Ammon's horn (tissue), 1 donor: ENCODE data around the gene QPCT.
A peak's percentile ranks its signal among the peaks of the same experiment; 100 is the strongest.

Source experiments
- DNase-seq: peaks from one replicate; pipeline ENCODE4 v3.0.0-alpha.2; 2016; ENCODE audit warnings: low spot score

Gene QPCT

DNA sequence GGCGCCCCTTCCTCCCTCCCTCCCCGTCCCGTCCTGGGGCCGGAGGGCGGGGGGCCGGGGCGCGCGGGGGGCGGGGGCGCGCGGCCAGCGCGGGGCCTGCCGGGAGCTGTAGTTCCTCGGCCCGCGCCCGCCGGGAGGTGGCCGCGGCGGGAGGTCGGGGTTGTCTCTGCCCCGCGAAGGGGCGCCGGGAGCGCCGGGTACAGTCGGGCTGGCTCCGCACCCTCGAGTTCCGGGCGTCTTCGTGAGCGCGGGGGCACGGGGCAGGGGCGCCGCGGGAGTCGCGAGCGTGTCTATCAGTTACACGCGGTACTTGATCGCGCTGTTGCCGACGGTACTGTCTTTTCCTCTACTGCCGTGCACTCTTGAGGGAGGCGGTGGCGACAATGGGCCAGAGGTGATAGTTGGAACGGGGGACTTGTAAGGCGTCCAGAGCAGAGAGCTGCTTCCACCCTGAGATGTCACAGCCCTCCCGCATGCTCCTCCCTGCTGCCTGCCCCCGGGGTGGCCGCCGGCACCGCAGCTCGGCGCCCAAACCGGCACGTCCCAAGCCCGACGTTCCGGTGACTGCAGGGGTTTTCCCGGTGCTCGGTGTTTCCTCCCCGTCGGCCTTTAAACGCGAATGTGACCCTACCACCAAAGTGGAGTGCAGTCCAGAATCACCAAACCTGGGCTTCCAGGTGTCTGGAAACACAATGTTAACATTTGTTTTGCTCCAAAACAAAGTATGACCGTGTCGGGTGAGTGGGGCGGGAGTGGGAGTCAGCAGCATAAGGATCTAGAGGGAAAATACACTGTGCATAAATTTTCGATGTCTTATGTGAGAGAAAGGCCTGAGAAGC, 19.4 kb upstream of the QPCT start, which contains the start of gene PRKD3:
Gene PRKD3, minus strand, starts transcription at position 48 of the 839 bp plus-strand sequence. CDS start 8,309 bp downstream, outside the sequence.
- DNase-seq, result peak; percentile 40

DNA sequence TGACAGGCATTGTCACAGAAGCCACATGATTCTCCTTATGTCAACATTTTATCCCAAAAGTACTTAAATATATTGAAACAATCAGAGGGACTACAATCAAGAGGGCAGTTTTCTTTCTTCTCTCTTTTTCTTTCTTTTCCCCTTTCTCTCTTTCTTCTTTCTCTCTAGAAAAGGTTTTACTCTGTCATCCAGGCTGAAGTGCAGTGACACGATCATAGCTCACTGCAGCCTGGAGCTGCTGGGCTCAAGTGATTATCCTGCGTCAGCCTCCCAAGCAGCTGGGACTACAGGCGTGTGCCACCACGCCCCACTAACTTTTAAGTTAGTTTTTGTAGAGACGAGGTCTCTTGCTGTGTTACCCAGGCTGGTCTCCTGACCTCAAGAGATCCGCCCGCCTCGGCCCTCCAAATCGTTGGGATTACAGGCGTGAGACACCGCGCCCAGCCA, 18.8 kb upstream of the QPCT start:
- DNase-seq, result no peak

DNA sequence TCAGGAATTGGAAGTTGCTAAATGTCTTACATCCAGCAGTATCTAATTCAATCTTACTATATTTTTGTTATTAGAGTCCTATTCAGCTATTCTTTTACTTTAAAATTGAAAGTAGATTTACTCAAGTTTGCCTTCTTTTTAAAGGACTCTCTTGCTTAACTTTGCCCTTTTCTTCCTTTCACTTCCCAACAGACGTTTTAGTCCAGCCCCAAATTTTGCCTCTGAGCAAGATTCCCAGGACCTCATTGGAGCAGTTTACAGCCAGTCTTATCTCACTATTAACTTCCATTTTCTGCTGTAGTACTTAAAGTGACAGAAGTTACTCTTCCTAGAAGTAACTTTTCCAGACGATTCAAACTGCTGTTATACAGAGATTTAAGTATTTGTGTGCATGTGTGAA, 18.1 kb upstream of the QPCT start:
- DNase-seq, result peak; percentile 63

DNA sequence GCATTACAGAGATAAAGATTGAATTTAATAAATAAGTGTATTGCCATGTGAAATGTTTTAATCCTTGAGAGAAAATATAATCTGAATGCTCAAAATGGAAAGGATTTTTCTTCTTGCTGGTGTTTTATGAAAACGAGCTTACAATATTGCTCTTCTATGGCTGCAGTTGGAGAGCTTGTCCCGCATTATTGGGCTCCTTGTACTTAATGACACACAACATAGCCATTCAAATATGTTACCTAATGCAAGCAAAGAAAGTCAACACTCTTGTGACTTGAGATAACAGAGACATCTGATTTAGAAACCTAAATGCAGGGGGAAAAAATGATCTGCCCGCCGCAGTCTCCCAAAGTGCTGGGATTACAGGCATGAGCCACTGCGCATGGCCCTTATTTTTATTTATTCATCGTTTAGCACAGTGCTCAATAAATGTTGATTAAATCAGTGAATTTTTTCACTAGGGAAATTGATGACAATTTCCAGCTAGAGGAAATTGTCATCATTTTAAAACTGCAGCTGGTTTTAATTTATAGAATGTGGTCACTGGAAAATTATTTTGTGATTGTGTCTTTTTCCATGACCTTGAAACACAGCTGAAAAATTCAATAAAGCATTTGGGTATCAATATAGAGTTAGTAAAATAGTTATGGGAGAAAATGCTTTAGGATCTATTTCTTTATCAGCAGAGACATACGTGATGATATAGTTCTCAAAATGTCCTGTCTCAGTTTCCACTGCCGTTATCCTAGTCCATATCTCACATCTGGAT, 17.4 kb upstream of the QPCT start:
- no peak for DNase-seq

DNA sequence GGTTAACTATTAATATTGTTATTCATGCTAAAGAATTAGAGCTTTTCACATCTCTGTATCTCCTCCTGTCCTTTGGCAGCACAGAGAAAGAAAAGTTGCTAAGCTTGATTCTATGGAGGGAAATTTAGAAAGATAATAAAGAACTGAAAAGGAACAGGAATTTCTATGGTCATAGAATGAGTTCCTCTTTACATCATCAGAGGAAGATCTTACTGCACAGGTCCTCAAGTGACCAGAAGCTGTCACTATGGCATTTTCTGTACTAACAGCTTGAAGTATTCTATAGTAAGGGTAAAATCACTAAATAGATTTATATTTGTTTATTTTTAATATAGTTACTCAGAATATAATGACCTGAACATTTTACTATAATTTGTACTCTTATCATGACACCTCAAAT, 13.7 kb upstream of the QPCT start:
- no peak for DNase-seq

DNA sequence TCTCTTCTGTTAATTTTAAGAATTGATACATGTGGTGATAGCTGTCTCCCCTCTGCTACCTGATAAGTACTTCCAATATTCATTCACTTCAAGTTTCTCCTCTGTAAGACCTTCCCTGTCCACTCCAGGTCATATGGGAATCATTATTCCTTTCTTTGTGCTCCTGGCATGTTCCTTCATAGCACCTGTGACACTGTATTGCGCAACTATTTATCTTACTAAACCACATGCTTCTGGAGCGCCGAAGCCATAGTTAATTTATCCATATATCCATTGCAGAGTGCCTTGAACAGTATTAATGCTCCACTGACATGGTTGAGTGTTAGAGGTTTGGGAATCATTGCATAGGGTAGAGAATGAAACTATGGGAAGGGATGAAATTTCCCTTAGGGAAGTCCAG, 11.9 kb upstream of the QPCT start:
- no peak for DNase-seq

DNA sequence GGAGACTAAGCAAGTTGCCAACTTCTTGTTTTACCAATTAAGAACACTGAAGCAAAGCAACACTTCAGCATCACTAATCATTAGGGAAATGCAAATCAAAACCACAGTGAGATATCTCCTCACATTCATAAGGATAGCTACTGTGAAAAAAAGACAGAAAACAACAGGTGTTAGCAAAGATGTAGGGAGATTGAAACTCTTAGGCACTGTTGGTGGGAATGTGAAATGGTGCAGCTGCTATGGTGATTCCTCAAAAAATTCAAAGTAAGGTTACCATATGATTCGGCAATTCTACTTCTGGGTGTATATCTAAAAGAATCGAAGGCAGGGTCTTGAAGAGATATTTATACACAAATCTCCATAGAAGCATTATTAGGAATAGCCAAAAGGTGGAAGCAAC, 11.2 kb upstream of the QPCT start:
- DNase-seq, result no peak

DNA sequence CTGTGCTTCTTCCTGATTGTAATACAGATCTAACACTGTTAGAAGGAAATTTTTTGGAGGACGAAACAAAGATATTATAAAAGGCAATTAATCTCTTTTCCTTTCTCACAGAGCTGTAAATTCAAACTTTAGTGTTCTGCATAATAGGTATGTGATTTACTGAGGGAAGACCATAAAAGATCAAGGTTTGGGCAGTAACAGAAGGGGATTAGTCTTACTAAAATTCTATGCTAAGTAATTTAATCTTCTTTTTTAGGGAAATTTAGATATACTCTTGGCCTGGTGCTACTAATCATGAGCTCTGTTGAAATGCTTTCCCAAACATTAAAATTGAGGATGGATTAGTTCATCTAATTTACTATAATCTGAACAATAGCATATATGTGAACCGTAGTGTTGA, 8.8 kb upstream of the QPCT start:
- no peak for DNase-seq

DNA sequence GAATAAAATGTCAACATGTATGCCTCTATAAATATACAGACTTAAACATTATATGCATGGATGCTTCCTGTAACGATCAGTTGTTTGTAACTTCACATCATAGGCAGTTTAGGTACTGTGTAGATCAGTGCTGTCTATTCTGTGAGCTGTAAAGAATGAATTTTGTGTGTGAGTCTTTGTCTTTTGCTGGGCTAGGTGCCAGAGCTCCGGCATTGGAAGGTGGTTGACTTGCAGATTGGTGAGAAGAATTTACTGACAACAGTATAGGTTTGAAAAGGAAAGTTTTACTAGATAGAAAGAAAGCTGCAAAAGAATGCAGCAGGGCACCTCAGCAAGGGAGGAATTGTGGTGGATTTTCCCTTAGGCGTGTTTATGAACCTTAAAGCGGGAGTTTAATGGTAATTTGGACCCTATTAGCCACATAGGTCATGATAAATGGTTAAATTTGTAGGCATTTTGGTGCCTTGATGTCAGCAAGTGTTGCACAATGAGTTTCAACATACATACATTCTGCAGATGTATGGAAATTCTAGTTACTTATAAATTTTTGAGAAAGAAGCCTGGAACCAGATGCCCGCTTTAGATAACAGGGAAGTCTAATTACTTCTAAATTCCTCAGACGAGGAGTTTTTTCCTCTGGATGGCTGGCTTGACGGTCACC, 6.7 kb upstream of the QPCT start:
- no peak for DNase-seq

DNA sequence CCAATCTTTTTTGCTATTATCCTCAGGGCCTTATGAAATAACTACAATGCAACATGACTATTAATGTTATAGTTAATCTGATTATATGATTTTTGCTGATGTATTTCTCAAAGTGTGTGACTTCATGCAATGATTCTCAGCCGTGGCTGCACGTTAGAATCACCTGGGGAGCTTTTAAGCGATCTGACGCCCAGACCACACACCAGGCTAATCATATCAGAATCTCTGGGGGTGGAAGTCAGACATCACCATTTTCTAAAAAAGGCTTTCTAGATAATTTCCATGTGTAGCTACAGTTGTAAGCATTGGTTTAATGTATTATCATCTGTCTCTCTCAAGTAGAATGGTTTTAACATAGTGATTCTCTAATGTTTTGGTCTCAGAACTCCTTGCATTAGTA, 5.5 kb upstream of the QPCT start:
- DNase-seq, result no peak

DNA sequence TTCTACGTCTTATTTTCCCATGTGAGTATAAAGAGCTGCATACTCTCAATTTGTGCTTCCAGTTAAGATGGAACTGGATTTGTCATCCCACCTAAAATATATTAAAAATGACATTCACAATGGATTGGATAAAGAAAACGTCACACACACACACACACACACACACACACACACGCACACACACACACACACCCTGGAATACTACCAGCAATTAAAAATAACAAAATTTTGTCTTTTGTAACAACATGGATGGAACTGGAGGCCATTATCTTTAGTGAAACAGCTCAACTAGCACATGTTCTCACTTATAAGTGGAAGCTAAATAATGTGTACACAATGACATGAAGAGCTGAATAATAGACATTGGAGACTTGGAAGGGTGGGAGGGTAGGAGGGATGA, 3.8 kb upstream of the QPCT start:
- DNase-seq, result no peak

DNA sequence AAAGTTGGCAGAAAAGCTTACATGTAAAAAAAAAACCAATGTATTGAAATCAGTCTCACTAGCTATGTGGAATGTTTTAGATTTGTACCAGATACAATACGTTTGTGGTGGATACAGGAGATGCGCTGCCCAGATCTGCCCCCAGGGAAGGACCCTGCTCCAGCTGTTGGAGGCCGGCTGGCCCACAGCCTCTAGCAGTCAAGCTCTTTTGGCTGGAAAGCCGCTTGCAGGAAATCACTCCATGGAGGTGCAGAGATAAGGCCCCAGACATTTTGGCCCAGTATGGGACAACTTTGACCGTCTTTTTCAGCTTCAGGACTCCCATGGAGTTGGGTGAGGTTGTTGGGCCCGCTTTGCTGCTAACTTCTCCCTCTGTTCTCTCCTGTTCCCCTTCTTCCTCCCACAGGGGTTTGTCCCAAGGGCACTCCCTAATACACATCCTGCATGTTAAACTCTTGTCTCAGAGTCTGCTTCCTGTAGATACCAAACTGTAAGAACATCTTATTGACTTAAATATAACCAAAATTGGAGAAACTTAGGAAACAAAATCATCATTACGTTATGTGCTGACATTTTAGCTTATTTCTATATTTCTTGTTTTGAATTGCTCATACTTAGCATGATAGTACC, 1.7 kb upstream of the QPCT start:
- no peak for DNase-seq

DNA sequence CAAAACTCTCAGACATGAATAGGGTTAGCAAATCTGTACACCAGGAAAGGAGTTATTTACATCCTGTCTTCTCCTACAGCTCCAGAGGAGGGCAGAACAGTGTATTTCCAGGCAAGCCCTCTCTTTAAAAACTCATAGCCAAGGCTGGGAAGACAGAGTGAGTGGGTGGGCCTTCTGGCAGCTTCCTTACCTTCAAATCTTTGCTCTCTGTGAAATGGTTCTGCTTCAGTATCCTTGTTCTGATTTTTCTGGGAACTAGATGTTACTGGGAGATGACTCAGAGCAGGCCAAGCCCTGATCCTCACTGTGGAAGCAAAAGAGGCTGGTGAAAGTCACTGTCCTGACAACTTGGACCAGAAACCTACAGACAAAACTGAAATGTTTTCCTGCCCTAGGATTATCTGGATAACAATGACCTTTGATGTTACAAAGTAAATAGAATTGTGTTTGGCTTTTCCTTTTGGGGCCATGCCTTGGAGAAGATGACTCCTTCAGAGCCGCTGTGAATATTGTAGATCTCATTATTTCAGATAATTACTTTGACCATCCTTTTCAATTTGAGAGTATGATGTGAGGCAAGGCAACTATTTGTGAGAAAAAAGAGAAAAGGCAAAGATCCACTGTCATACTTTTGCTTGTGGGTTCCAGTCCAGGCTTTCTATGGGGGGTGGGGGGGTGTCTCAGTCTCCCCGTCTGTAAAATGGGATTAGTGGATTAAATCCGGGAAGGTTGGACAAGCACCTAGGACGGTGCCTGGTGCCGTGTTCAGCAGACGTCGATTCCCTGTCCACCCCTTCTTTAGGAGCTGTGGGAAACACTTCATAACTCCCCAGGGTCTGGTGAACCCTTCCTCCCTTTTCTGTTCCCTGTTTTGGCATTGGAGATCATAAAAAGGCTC, 644 bp upstream of the QPCT start:
- no peak for DNase-seq

DNA sequence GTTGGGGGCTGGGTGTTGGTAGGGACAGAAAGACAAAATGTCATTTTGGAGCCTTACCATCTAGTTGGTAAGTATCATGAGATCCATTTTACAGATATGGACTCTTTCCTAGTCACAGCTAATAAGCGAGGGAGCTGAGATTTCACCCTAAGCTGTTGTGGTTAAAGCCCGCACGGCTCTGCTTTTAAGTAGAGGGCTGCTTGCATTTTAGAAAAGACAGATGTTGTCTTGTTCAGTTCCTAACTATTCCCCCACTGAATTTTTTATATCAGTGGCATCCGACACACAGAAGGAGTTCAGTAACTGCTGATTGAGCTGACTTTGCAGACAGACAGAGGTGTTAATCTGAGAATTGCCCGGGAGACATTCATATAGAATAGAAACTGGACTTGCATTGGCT, 3.7 kb downstream of the QPCT start:
- no peak for DNase-seq

DNA sequence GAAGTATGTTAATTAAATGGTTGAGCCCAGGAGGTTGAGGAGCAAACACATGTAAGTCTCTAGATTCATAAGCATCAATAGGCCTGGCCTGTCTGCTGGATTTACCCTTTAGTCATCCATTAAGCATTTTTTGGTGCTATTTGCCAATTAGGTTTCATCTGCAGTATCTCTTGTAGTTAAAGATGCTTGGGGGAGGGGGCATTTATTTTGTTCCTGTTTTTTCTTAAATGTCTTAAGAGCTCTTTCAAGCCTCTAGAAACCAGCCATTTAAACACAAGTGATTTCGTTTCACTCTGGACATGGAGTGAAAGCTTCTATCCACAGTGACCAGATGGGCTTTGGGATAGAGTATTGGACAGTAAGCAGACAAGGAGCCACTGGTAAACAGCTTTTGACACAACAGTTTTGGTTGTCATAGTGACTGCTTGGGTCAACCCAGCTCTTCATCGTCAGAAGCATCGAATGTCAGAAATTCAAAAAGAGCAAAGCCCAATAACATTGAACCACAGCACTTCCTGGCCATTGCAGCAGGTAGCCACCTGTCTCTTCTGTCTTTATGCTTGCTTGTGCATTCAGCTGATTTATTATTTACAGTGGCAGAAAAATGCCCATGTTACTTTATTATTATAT, 4.9 kb downstream of the QPCT start:
- DNase-seq, result no peak

DNA sequence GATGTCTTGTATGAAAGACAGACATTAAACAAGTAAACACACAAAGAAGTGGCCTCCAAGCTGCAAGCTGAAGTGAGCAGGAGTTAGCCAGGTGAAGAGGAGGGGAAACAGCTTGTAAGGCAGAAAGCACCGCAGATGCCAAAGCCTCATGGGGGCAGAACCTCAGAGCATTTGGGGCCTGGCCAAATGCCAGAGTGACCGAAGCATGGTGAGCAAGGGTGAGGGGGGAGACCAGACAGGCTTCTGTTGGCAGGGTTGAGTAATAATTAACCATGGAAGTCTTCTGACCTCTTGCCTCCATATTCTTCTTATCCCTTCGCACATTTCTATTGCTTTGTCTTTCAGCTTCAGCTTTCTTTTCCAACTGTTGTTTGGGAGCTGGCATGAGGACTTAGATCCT, 5.6 kb downstream of the QPCT start:
- no peak for DNase-seq

DNA sequence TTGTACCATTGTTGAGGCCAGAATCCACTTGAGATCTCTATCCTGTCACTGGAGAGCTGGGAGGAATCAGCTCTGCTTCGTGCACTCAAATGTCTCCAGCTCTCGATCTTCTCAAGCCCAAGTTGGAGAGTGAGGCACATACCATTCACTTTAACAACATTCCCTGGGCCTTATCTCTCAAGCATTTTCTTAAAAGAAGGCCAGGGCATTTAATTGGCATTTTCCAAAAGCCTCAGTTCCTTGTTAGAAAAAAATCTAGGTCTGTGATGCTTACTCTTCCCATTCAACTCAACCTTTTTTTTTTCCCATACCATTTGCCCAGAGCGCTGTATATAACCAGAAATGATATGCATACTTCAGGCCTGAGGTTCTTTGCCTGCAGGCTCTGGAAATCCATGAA, 10.1 kb downstream of the QPCT start:
- DNase-seq, result no peak

DNA sequence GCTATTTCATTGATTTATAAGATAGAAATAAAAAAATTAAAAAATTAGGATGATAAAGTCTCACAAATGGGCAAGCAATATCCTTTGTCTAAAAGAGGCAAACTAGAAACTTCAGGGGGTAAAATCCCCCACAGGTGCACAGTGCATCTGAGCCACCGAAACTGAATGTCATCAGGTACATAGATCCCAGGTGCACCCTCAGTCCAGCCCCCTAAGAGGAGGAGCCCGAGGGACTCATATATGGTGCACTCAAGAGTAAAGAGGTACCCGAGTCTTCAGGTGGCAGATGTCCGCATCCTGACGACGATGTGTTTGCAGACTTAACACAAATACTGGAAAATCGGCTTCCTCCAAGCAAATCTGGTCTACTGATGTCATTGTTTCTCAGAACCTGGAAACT, 11.3 kb downstream of the QPCT start:
- DNase-seq, result no peak

DNA sequence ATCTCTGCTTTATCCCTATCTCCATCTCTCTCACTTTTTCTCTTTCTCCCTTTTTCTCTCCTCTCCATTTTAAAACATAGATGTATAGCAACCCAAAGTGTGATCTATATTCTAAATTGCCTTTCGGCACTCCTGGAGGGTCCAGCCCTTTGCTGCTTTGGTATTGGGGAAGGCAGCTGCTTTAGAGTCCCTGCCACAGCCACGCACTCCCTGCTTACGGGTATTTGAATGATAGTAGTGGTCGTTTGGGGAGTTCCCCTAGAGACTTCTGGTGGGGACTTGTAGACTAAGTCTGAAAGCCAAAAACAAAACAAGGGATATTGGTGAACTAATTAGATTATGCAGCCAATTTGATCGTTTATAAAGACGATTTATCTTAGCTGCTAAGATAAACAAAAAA, 11.9 kb downstream of the QPCT start:
- no peak for DNase-seq

DNA sequence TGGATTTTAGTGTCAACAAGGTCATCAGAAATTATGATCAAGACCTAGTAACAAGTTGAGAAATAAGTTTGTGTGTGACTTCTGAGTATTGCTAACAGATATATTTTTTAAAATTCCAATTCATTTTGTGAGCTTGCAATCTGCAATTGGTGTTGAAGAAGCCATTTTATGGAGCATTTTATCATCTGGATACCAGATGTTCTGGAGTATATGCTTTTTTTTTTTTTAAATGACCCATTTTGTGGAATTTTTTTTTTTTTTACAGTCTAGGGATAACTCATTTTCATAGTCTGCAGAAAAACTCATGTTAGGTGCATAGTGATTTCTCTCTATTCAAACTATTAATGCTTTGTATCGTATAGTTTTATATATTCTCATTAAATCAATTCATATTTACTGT, 12.6 kb downstream of the QPCT start:
- DNase-seq, result no peak

DNA sequence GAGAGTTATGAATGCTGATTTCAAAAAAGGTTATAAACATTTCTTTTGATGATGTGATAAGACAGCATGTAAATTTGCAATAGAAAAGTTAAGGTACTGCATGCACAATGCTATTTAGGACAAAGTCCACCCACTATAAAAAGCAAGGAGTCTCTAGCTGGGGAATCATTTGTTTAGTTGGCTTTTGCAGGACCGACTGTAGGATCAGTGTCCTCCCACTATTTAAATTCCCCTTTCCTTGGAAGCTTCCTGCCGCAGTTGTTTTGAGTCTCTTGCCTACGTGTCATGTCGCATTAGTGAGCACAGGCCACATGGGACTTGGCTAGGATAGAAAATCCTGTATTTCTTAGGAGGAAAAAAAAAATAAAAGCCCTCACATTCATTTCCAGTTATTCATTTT, 13.1 kb downstream of the QPCT start:
- no peak for DNase-seq
